HG03442 (cell line): Measurements from ENCODE around the gene CDC20B.
"Not testable (repeated sequence)": the region's sequence is repeated elsewhere in the genome, so short reads cannot be mapped to it uniquely, and the experiment has no call there.

Source experiments
- ATAC-seq: cut with Tn5 transposase; IDR thresholded peaks from one replicate; pipeline ENCODE4 v1.9.1; 2021; ENCODE audit warnings: mild to moderate bottlenecking, moderate library complexity; ENCODE audit not compliant: unreplicated experiment

CDC20B gene

GRCh38 chr5:55104946-55105701 is 67.9 kb downstream of the CDC20B start:
- ATAC-seq = no peak

DNA sequence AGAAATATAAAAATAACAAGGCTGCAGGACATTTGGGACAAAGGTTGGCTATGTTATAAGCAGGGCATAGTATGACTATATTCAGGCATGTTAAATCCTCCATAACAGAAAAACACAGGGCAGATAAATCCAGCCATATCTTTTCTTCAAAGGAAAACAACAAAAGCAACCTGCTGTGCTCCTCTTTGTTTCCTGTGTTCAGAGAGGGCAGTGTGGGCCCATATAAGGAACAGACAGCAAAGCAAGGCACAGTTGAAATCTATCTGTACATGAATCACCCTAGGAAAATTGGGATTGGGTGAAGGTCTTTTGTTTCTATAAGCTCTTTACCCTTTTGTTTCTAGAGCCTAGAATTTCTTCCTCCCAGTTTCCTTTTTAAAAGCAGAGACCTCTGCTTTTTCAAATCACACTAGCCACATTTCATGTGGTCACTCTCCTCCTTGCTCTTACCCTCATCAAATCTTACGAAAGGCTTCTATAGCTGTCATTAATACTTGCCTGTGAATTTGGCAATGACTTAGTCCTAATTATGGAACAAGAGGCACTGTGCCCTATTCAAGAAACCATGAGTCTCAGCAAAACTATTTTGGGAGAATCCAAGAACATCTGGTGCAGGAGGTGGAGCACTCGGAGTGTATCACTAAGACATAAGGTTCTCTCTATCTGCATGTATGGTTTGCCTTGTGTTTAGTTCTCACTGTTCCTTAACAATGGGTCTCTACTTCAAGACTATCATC is 68.8 kb downstream of the CDC20B start:
- no peak for ATAC-seq

DNA sequence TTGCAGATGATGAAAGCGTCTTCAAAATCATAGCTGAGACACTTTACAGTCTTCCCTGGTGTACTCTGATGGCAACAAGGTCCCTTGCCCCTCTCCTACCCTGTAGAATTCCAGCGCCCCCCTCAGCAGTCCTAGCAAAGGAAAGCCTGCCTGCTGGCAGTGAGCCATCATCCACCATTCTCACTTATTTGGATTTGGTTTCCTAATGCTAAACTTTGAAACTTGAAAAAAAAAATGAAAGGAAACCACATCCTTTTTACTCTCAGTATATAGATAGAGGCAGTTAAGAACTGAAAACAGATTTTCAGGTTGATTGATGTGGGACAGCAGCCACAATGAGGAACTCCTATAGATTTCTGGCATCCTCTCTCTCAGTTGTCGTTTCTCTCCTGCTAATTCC is 70.6 kb downstream of the CDC20B start, which contains the start of gene GZMA:
Gene GZMA, plus strand, starts transcription at position 299 of the 400 bp plus-strand sequence. Its CDS starts 37 bp downstream, at position 336.
- no peak for ATAC-seq

DNA sequence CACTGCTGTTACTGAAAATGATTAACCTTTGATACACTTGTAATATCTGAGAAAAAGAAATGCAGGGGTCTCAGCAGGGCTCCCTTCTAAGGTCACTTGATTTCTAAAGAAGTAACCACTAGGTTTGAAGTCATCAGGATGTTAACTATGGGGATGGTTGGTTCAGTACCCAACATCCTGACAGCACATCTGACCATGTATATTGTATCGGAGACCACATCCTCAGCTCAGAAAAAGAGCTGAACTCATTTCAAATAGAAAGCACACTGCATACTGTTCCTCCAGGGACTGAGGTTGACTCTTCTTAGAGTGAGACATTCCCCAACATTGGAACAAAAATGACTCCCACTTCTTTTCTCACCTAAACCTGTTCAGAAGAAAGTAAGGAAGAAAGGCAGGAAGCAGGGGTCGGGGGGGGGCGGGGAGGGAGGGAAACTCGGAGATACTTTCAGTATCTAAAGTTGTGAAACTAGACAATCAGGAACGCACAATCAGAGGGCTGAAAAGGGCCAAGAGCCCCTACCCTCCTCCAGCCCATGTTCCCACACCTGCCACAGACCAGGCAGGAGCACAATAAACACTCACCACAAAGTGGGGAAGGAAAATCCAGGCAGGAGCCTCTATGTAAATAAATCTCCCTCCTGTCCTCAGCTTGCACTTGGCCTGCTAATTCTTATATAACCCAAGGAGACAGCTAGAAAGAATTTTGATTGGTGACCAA is 71.3 kb downstream of the CDC20B start:
- ATAC-seq = no peak

- not testable (repeated sequence) for ATAC-seq
These were observed 71.8 kb downstream of the CDC20B start for GRCh38 chr5:55101148-55101547.

DNA sequence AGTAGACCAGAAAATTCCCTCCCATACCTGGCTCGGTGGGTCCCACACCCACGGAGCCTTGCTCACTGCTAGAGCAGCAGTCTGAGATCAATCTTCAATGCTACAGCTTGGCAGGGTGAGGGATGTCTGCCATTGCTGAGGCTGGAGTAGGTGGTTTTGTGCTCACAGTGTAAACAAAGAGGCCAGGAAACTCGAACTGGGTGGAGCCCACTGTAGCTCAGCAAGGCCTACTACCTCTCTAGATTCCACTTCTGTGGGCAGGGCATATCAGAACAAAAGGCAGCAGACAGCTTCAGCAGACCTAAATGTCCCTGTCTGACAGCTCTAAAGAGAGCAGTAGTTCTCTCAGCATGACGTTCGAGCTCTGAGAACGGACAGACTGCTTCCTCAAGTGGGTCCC is 76.1 kb downstream of the CDC20B start:
- no peak for ATAC-seq

DNA sequence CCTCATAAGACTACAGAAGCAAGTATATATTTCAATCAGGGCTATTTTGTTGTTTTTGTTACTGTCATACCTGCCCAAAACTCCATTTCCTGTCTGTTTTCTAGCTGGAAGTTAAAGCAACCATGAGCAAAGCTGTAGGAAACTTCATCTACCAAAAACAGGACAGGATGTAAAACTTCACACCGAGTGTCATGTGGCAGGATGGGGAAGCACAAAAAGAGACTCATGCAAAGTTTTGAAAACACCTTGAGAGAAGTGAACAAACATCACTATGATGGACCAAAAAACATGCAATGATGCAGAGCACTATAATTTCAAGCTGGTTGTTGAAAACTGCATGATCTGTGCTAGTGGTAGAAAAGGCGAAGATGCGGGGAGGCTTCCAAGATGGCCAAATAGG is 76.8 kb downstream of the CDC20B start:
- no peak for ATAC-seq

DNA sequence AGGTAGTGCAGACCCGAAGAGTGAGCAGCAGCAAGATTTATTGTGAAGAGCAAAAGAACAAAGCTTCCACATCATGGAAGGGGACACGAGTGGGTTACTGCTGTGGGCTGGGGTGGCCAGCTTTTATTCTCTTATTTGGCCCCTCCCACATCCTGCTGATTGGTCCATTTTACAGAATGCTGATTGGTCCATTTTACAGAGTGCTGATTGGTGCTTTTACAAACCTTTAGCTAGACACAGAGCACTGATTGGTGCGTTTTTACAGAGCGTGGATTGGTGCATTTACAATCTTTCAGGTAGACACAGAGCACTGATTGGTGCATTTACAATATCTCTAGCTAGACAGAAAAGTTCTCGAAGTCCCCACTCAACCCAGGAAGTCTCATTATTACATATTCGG is 82.0 kb downstream of the CDC20B start:
- ATAC-seq = not testable (repeated sequence)

GRCh38 chr5:55089301-55089700 is 83.7 kb downstream of the CDC20B start:
- not testable (repeated sequence) for ATAC-seq

- ATAC-seq = no peak
These were observed 91.4 kb downstream of the CDC20B start for GRCh38 chr5:55081541-55081940.

DNA sequence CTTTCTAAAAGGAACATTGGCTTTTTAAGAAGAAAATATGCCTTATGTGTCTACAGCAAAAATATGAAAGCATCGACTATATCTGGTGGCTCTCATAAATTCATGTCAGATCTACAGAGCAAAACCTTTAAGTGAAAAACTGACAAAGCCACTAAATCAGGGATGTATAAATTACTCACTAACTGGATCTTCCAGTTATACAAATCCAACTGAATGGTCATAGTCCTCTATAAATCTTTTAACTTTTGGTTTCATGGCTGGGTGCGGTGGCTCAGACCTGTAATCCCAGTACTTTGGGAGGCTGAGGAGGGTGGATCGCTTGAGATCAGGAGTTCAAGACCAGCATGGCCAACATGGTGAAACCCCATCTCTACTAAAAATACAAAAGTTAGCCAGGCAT is 99.8 kb downstream of the CDC20B start:
- ATAC-seq = no peak

GRCh38 chr5:55072666-55073065 is 100.3 kb downstream of the CDC20B start:
- no peak for ATAC-seq

DNA sequence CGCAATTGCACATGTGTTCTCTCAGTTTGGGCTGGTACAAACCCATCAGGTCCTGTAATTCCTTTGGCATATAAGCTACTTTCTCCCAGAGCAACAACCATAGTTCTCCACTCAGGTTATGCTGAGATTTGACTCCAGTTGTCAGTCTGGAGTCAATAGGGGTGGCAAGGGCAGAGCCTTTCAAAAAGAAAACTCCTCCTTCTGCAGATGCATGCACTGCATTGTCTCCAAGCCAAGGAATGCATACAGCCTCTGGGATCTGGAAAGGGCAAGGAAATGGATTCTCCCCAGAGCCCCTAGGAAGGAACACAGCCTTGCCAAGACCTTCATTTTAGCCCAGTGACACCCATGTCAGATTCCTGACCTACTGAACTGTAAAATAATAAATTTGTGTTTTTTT is 101.6 kb downstream of the CDC20B start:
- no peak for ATAC-seq

GRCh38 chr5:55070968-55071367 is 102.0 kb downstream of the CDC20B start:
- ATAC-seq = no peak

DNA sequence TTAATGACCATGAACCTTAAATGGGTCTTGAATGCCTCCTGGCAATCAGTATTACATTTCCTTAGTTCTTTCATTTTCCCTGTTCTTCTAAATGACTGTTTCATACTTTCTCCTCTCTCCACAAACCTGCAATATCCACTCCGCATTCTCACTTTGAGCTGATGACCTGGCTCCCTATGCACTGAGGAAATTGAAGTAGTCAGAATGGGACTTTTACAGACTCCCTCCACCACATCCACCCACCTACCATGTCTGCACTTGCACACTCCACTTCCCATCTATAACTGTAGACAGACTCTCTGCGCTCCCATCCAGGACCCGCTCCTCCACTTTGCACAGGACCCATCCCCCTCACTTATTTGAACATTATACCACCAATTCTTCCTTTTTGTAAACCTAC is 106.7 kb downstream of the CDC20B start:
- ATAC-seq = no peak

DNA sequence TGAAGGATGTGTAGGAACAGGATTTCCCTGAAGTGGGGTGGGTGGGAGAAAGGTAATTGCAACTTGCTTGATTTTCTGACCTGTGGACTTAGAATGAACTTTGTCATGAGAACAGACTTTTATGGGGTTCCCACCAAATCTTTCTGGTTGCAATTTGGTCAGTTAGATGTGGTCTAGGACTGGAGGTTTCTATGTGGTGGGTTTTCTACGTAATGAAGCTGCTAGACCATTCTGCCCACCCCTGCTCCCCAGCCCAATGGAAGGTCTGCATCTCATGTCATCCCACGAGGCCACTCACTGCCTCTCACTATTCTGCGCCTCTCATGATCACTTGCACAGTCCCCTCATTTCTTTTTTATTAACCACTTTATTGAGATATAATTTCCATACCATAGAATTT is 108.5 kb downstream of the CDC20B start:
- no peak for ATAC-seq

- no peak for ATAC-seq
These were observed 109.1 kb downstream of the CDC20B start for GRCh38 chr5:55063899-55064298.

DNA sequence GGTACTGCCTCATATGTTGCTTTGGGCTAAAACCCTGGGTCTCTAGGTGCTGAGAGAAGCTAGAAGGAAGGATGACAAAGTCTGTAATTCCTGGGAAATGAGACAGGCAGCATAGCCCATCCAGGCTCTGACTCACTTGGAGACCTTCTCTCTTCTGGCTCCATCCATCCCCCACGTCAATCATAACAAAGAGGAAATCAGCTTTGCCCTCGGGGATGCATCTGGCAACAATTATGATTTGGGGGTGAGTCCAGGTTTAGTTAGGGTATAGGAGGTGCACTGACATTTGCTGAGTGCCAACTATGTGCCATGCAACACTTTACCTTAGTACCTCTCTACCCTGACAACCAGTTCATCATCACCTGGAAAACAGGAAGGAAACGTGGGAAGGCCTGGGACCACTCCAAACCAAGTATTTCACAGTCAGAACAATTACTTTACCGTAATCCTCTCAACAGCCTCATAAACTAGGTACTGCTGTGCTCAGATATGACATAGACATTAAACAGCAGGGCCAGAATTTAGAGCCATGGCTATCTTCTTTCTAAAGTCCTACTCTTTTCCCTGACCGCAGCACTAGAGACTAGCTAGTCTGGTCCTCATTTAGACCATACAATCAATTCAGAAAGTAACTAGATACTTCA is 109.6 kb downstream of the CDC20B start:
- ATAC-seq = no peak
